Fibroblast of villous mesenchyme (primary cell): ENCODE measurements around the gene KLF9. TPM values are rescaled to one million over a fixed set of nuclear protein-coding genes. Genes with fewer than 3 reads are reported as not detected.
A peak's percentile ranks its signal among the peaks of the same experiment; 100 is the strongest.

Source experiments
- DNase-seq: peaks from one replicate; pipeline ENCODE4 v3.0.0-alpha.2; 2010; ENCODE audit warnings: low read depth
- H3K4me3 ChIP-seq: 2 replicates; pipeline ENCODE4 v1.5.1; 2011; ENCODE audit warnings: low read depth, mild to moderate bottlenecking, low read length
- CTCF ChIP-seq: IDR thresholded peaks from 2 replicates; pipeline ENCODE4 v1.5.1; 2012; ENCODE audit warnings: low read depth, mild to moderate bottlenecking, low read length; ENCODE audit not compliant: insufficient read depth
- total RNA-seq: library from RNA; depleted of rRNA; stranded (reverse); fragments of >200 nt; gene quantifications from 2 replicates; pipeline ENCODE4 v1.2.3, GENCODE V29; 2012

The KLF9 gene
- total RNA-seq, 1 donor: 37.1 TPM

GRCh38 chr9:70425192-70425591 is 10.7 kb upstream of the KLF9 start:
- no peak for TF ChIP-seq CTCF
- DNase-seq: no peak
- no peak overlapping the region for H3K4me3 ChIP-seq

- H3K4me3 ChIP-seq: no peak overlapping the region
- no peak for TF ChIP-seq CTCF
- no peak for DNase-seq
Observed at GRCh38 chr9:70422371-70423043, 8.1 kb upstream of the KLF9 start.

- TF ChIP-seq CTCF: no peak
- peak overlapping the region; percentile 67 for H3K4me3 ChIP-seq
- DNase-seq: peak; percentile 78
Observed at GRCh38 chr9:70421272-70422180, 7.1 kb upstream of the KLF9 start.

GRCh38 chr9:70420441-70421271 is 6.2 kb upstream of the KLF9 start:
- H3K4me3 ChIP-seq: peak overlapping the region; percentile 67
- peak; percentile 95 for DNase-seq
- TF ChIP-seq CTCF: no peak

- peak overlapping the region; percentile 68 for H3K4me3 ChIP-seq
- DNase-seq: peak; percentile 99
- no peak for TF ChIP-seq CTCF
Observed at GRCh38 chr9:70419556-70420440, 5.3 kb upstream of the KLF9 start.
